Ishikawa (cell line): ENCODE measurements around the gene CCM2.

Experiments used
- CEBPB ChIP-seq: IDR thresholded peaks from 2 replicates; pipeline ENCODE4 v1.6.1; 2012
- CREB1 ChIP-seq: IDR thresholded peaks from 2 replicates; pipeline ENCODE4 v1.6.1; 2012; ENCODE audit warnings: low read depth
- EGR1 ChIP-seq: IDR thresholded peaks from 2 replicates; pipeline ENCODE4 v1.6.1; 2012
- EP300 ChIP-seq: IDR thresholded peaks from 2 replicates; pipeline ENCODE4 v1.6.1; 2012; ENCODE audit warnings: borderline replicate concordance
- FOXM1 ChIP-seq: IDR thresholded peaks from 2 replicates; pipeline ENCODE4 v1.6.1; 2012; ENCODE audit warnings: low read depth, borderline replicate concordance
- NFIC ChIP-seq: IDR thresholded peaks from 2 replicates; pipeline ENCODE4 v1.6.1; 2012
- RAD21 ChIP-seq: IDR thresholded peaks from 2 replicates; pipeline ENCODE4 v1.6.1; 2012; ENCODE audit warnings: low read depth
- TAF1 ChIP-seq: IDR thresholded peaks from 2 replicates; pipeline ENCODE4 v1.6.1; 2012; ENCODE audit warnings: low read depth, mild to moderate bottlenecking
- TCF12 ChIP-seq: IDR thresholded peaks from 2 replicates; pipeline ENCODE4 v1.6.1; 2012; ENCODE audit warnings: low read depth
- TEAD4 ChIP-seq: IDR thresholded peaks from 2 replicates; pipeline ENCODE4 v1.6.1; 2012
- YY1 ChIP-seq: IDR thresholded peaks from 2 replicates; pipeline ENCODE4 v1.6.1; 2012; ENCODE audit warnings: low read depth
- ZBTB7A ChIP-seq: IDR thresholded peaks from 2 replicates; pipeline ENCODE4 v1.6.1; 2012; ENCODE audit warnings: low read depth
- TF ChIP-seq, protein P1 (sequence below): IDR thresholded peaks from 2 replicates; pipeline ENCODE4 v1.6.1; 2012
- TF ChIP-seq, protein P2 (sequence below): IDR thresholded peaks from 2 replicates; pipeline ENCODE4 v1.6.1; 2012
- TF ChIP-seq, protein P3 (sequence below): IDR thresholded peaks from 2 replicates; pipeline ENCODE4 v1.6.1; 2012; ENCODE audit warnings: low read depth, mild to moderate bottlenecking

The CCM2 gene

GRCh38 chr7:45108863-45109262 lies 108.9 kb downstream of the CCM2 start:
- TF ChIP-seq TEAD4: no peak
- TF ChIP-seq, protein P1, sequence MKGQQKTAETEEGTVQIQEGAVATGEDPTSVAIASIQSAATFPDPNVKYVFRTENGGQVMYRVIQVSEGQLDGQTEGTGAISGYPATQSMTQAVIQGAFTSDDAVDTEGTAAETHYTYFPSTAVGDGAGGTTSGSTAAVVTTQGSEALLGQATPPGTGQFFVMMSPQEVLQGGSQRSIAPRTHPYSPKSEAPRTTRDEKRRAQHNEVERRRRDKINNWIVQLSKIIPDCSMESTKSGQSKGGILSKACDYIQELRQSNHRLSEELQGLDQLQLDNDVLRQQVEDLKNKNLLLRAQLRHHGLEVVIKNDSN: no peak

GRCh38 chr7:45111298-45112223 lies 111.6 kb downstream of the CCM2 start, which contains the start of gene TBRG4:
TSS of gene TBRG4 (minus strand) at chr7:45111697. CDS start at chr7:45109237, 2,460 bp downstream.
- TF ChIP-seq CEBPB (no peak; the same call in 1 of the 2 replicates), TAF1 (peak; percentile 95), TCF12 (peak; percentile 81), TEAD4 (no peak; the same call in 1 of the 2 replicates), EGR1 (peak; percentile 79), EP300 (0 out of 2 replicates have a peak, but pooled peaks have one; percentile 15), RAD21 (peak; percentile 34; the same call in 1 of the 2 replicates), CREB1 (peak; percentile 95), NFIC (no peak), YY1 (peak; percentile 88), ZBTB7A (0 out of 2 replicates have a peak, but pooled peaks have one; percentile 68), FOXM1 (peak; percentile 45; the same call in 1 of the 2 replicates)
- TF ChIP-seq, protein P2, sequence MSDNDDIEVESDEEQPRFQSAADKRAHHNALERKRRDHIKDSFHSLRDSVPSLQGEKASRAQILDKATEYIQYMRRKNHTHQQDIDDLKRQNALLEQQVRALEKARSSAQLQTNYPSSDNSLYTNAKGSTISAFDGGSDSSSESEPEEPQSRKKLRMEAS: peak; percentile 99
- TF ChIP-seq, protein P3, sequence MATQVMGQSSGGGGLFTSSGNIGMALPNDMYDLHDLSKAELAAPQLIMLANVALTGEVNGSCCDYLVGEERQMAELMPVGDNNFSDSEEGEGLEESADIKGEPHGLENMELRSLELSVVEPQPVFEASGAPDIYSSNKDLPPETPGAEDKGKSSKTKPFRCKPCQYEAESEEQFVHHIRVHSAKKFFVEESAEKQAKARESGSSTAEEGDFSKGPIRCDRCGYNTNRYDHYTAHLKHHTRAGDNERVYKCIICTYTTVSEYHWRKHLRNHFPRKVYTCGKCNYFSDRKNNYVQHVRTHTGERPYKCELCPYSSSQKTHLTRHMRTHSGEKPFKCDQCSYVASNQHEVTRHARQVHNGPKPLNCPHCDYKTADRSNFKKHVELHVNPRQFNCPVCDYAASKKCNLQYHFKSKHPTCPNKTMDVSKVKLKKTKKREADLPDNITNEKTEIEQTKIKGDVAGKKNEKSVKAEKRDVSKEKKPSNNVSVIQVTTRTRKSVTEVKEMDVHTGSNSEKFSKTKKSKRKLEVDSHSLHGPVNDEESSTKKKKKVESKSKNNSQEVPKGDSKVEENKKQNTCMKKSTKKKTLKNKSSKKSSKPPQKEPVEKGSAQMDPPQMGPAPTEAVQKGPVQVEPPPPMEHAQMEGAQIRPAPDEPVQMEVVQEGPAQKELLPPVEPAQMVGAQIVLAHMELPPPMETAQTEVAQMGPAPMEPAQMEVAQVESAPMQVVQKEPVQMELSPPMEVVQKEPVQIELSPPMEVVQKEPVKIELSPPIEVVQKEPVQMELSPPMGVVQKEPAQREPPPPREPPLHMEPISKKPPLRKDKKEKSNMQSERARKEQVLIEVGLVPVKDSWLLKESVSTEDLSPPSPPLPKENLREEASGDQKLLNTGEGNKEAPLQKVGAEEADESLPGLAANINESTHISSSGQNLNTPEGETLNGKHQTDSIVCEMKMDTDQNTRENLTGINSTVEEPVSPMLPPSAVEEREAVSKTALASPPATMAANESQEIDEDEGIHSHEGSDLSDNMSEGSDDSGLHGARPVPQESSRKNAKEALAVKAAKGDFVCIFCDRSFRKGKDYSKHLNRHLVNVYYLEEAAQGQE: no peak
- TF ChIP-seq, protein P1: peak; percentile 50; the same call in 1 of the 2 replicates

- TF ChIP-seq EGR1: no peak
- TF ChIP-seq, protein P3: no peak
- no peak for TF ChIP-seq ZBTB7A
- TF ChIP-seq TAF1: no peak
- no peak for TF ChIP-seq RAD21
- TF ChIP-seq TCF12: no peak
- TF ChIP-seq EP300: no peak
- TF ChIP-seq YY1: no peak
- TF ChIP-seq TEAD4: no peak
- TF ChIP-seq, protein P2: no peak
- no peak for TF ChIP-seq CREB1
- TF ChIP-seq FOXM1: no peak
- TF ChIP-seq, protein P1: no peak
- no peak for TF ChIP-seq CEBPB
- no peak for TF ChIP-seq NFIC
Observed at GRCh38 chr7:45112648-45113047, 112.6 kb downstream of the CCM2 start.

- TF ChIP-seq TAF1 (no peak), ZBTB7A (no peak), FOXM1 (no peak), CREB1 (no peak), RAD21 (no peak), YY1 (no peak), EGR1 (no peak), CEBPB (no peak), TCF12 (no peak), NFIC (no peak), EP300 (no peak), TEAD4 (no peak)
- TF ChIP-seq, protein P2: no peak
- TF ChIP-seq, protein P3: no peak
- TF ChIP-seq, protein P1: no peak
Observed at GRCh38 chr7:45114926-45115325, 114.9 kb downstream of the CCM2 start.
